DMS153 (cell line): ENCODE results near the gene LMCD1.

Source experiments
- DNase-seq: peaks from one replicate; lab custom pipeline; 2025; lab: John Stamatoyannopoulos, UW

Gene LMCD1

DNA sequence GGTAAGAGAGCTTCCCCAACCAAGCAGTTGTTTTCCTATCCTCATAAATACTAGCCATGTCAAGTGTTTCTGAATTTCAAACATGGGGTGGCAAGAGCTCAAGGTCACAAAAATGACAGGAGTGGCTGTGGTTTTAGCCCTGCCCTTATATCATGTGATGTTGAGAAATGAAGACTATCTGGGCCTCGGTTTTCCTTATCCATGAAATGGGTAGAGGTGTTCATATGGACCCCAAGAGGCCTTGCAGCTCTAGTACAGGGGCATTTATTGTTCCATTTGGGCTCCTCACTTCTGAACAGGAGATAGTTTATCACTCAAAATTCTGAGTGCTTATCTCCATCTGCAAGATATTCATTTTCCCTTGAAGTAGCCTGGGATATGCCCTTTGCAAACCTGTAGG lies 35.8 kb downstream of the LMCD1 start:
- no peak for DNase-seq

DNA sequence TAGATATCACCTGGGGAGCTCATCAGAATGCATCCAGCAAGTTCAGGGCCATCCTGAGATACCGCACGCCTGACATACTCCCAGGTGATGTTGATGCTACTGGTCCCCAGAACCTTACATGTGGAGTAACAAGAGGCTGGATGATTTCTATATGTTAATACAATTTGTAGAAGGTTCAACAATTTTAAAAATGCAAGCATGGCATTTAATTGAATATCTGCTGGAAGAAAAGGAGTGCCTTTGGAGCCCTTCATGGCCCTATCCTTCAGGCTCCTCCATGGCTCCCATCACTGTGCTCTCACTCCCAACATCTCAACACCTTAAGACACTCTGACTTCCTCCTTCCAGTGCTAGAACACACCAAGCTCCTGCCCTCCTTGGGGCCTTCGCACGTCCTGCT lies 36.6 kb downstream of the LMCD1 start:
- DNase-seq = no peak

DNA sequence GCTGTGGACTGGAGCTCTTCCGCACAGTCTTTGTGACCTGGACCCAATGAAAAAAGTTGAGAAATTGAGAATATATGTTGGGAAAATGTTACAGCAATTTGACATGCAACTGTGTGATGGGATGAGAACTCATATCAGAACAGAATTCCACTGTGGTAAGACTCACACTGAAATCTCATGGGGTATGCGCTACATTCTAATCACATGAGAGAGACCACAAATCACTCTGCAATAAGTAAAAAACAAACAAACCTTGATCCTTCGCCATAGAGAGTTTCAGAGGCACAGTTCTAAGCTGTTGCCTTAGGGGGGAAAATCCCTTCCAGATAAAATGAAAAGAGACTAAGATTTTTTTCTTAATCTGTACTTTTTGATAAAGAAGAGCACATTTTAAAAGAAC lies 37.3 kb downstream of the LMCD1 start:
- DNase-seq = no peak

DNA sequence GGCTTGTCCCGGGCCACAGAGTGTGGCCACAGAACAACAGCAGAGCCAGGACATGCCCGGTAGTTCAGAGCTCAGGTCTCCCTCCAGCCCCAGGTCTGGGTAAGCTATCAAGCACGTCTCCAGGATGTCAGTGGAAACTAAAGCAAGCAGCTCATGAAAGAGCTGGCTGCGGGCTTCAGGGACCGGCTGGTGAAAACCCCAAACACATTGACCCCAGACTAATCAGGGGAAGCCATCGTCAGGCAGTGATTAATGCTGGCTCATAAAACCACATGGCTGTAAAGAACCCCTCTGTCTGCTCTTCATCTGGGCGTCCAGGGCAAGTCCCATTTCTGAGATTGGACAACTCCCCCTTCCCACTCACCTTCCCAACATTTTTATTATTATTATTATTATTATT lies 37.8 kb downstream of the LMCD1 start:
- DNase-seq = no peak

DNA sequence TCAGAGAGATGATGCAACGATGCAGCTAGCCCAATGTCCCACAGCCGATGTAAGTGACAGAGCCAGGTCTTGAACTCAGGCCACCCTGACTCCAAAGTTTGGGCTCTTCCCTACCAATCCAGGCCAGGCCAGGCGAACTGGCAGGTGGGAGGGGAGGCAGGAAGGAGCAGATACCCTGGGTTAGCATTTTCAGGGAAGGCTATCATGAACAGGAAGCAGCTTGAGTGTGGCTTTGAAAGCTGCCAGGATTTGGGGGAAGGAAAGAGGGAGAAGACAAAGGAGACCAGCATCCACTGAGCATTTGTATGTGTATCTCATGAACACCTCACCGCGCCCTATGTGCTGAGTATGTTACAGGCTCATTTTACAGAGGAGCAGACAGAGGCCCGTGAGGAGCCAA lies 38.8 kb downstream of the LMCD1 start:
- peak; percentile 1 for DNase-seq

DNA sequence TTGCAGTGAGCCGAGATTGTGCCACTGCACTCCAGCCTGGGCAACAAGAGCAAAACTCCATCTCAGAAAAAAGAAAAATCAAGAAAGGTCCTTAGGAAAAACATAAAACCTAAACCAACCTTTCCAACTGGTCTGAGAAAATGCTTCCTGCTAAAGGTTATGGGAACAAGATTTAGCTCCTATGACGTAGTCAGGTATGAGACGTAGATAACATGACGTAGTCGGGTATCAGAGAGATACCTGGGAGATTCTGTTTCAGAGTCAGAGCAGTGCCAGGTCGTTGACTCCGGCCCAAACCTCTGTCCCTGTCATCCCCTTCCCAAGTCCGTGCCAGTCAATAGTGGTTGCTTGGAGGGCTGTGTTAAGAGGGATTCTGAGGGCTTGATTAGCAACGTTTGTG lies 39.9 kb downstream of the LMCD1 start:
- DNase-seq = no peak

DNA sequence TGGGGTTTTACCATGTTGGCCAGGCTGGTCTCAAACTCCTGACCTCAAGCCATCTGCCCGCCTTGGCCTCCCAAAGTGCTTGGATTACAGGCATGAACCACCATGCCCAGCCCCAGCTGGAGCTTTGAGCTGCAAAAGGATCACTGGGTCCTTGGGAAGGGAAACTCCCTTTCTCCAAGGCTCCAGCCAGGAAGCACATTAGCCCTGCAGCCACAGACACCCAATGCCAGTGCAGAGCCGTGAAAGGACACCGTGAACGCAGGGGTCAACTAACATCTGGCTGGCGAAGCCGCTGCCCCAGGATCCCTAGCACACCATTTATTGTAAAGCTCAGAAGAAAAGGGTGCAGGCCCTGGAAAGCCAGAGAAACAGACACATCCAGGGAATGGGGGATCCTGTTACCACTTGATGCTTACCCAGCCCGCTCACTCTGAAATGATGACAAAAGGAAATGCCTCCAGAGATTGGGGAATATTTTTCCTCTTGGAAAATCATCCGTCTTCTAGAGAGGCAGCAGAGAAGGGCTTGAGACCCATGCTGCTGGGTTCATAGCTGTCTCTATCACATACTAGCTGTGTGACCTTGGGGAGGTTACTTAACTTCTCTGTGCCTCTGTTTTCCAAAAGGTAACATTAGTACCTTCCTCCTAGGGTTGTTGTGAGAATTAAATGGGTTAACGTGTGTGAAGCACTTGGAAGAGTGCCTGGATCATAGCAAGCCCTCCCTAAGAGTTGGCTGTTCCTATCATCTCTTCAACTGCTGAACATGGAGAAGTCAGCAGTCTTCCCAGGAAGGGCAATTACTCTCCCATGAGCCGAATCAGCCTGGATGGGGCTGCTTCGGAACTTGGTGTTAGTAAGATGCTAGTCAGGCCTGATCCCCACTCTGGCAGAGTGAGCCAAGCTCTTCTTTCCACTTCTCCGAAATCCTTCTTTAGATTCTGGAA lies 40.8 kb downstream of the LMCD1 start:
- no peak for DNase-seq

DNA sequence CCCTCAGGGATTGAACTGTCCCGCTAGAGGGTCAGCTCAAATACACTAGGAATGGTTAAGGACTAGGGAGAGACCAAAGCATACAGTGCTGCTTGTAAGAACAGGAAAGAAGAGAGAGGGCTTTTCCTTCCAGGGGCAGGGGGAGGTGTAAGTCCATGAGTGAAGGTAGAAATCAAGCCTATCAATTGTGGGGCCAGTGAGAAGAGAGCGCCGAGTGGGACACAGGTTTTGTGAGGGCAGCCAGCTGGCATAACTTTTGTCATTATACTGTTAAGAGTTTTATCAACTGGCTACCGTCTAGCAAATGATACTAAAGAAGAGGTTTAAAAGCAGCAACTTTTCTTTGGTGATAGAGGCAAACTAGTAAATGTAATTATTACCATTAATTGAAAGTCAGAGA lies 45.0 kb downstream of the LMCD1 start:
- no peak for DNase-seq

DNA sequence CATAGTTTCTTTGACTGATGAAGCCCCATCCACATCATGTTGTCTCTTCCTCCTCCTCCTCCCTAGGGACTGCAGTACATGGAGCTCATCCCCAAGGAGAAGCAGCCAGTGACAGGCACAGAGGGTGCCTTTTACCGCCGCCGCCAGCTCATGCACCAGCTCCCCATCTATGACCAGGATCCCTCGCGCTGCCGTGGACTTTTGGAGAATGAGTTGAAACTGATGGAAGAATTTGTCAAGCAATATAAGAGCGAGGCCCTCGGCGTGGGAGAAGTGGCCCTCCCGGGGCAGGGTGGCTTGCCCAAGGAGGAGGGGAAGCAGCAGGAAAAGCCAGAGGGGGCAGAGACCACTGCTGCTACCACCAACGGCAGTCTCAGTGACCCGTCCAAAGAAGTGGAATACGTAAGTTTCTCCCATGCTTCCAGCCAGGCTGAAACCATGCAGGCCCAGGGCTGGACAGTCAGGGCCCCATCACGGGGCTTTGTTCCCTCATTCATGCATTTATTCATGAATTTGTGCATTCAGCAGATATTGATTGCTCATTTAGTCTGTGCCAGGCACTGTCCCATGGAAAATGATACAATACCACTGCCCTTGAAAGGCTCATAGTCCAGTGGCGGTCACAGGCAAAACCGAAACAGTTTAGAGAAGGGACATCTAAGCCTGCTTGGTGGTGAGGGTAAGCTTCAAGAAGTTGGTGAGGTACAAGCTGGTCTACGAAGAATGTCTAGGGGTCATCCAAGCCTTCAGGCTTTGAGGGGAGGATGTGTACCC lies 47.1 kb downstream of the LMCD1 start:
- no peak for DNase-seq

DNA sequence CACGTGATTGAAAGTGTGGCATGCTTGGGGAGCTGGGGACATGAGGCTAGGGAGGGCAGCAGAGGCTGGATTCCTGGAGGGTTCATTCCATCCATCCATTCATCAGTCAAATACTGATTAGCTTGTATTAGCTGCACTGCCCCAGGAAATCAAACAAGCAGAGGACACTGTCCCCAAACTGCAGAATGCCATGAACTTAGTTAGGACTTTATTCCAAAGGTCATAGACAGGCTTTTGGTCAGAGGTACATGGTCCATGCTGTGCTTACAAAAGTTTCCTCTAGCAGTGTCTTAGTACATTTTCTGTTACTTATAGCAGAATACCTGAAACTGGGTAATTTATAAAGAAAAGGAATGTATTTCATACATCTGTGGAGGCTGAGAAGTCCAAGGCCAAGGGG lies 47.7 kb downstream of the LMCD1 start:
- DNase-seq = no peak

DNA sequence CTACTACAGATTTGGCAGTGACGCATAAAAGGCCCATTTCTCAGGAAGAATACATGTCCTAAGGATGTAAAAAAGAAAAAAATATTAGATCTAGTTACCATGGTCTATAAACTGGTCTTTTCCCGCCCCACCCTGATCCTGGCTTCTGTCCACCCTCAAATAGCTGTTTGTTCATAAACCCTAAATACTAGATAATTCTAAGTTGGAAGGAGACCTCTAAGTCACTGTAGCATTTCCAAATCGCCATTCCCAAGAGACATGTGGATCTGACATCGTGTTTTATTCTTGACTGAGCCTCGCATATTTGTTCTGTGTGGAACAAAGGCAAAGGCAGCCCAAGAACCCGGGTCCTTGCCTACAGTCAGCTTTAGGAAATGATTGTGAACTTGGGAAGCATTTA lies 49.0 kb downstream of the LMCD1 start:
- no peak for DNase-seq

DNA sequence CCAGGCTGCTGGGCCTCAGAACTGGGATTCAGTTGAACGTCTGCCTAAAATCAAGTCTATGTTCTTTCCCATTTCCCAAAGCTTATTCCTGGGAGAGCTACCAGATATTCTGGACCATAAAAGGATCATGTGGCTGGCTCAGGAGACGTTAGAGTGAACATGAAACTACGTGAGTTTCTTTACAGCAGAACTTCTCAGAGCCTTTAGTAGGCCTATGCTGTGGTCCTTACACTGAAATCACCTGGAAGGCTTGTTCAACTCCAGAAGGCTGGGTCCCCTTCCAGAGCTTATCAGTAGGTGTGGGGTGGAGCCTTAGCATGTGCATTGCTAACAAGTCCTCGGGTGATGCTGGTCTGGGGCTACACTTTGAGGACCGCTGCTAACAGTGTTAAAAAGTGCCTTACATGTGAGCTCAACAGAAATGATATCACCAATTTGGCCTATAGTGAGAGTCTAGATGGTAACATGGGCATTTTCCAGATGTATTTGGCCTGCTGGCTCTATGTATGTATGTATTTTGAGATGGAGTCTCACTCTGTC lies 50.7 kb downstream of the LMCD1 start:
- DNase-seq = no peak

DNA sequence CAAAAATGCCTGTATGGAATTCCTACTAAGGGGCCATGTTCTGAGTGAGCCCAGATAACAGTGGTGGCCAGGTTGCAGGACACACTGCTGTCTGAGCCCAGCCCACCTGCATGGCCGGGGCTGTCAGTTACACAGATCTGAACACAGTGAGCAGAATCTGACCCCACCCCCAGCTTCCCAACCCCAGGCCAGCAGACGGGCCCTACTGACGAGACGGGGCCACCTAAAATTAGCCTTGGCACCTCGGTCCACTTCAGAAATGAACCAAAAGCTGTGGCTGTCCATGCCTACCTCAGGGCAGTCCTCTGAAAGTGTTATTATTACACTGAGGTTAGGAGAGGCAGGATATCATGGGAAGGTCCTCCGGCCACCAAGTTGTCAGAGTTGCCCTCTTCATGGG lies 51.8 kb downstream of the LMCD1 start:
- no peak for DNase-seq

DNA sequence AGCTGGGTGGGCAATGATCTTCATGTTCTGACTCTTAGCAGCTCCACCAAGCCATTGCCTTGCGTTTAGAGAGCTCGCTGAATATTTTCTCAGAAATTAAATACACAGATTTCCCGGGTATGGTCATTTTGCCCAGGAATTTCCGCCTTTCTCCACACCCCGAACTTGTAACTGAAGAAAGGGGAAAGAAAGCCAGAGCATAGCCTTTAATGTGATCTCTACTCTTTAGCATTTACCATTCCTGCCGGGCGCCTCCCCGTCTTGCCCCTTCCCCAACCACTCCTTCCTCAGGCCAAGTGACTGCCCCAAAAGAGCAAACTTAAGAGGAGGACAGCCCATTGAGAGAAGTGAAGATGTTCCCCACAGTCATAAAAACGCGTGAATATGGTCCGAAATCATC lies 53.1 kb downstream of the LMCD1 start:
- no peak for DNase-seq

DNA sequence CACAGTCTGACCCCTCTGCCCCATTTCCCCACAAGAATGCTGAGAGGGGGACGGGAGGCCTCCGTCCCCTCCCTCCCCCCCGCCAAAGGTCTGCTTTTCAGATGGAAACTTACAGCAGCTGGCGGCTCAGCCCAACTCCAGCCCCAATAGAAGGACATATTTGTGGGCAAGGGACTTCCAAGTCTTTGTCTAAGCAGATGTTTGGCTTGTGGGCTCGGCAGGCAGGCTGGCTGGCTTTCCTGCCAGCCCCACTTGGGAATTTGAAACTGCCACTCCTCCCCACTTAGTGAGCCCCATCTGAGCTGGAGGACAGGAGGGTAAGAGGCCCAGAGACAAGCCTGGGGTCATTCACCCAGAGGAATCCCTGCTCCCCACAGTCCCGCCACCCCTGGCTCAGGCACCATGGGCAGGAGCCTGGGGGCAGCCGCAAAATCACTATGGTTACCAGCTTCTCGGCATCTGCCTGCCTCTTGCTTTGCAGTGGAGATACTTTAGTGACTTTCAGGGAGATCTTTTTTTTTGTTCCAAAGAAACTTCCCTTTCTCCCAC lies 53.6 kb downstream of the LMCD1 start:
- DNase-seq = no peak

DNA sequence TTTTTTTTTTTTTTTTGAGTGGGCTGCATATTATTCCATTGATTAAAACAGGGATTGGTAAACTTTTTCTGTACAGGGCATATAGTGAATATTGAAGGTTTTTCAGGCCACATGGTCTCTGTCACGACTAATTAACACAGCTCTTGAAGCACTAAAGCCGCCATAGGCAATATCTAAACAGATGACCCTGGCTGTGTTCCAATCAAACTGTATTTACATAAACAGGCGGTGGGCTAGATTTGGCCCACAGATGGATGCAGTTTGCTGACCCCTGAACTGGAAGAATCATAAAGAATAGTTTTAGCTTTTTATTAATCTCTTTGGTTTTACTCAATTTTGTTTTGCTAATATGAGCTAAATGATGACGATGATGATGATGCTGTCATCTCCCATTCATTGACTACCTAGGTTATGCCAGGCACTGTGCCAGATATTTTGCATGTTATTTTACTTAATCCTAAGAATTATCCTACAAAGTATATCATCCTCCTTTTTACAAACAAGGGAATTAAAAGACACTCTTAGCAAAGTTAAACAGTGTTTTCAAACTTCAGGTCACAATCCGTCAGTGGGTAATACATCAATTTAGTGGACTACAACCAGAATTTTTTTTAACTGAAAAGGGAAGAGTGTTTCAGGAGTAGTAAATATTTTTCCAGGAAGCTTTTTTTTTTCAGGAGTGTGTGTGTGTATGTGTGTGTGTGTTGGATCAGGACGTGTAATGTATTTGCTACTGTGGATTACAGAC lies 54.3 kb downstream of the LMCD1 start:
- DNase-seq = no peak

DNA sequence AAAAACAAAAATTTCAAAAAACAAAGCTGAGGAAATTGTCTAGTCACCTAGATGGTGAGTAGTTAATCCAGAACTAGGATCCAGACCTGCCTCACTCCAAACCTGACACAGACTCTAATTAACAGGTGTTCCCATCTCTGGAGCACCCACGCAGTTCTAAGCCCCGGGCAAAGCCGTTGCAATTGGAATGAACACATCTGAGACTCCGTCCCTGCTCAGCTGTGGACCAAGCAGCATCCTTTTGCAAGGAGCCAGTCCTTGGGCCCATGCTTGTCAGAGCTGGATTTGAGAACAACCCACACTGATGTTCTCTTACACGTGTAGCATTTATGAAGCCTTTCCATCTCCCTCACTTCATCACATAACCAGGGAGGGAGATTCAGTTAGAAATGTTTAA lies 54.8 kb downstream of the LMCD1 start:
- no peak for DNase-seq

DNA sequence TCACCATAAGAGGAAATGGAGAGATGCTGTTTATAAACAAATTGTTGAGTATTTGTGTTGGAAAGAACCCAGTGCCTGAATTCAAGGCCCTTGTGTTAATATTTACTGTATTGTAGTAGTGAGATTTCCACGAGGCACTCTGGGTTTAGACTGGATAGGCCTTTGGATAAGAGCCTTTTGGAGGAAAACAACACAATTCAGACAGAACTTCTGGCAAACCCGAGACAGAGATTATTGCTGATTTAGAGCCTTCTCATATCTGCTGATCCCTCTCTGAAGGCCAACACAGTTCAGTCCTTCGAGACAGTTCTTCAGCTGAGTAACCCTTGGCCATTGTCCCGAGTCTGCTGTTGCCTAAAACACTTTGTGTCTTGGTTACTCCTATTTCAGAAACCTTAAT lies 55.7 kb downstream of the LMCD1 start:
- DNase-seq = no peak

DNA sequence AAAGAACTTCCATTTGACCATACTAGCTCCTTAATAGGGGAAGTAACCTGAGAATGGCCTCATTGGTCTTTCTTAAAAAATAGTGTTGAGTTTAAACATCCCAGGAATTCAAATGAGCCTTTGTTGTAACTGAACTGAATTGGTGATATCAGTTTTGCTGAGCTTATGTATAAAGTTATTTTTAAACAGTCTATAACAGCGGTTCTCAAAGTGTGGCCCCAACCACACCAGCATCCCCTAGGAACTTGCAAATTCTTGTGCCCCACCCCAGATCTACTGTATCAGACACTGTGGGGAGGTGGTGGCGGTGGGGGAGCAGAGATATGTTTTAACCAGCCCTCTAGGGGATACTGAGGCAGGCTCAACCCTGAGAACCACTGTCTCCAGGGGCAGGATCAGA lies 57.0 kb downstream of the LMCD1 start:
- DNase-seq = no peak

DNA sequence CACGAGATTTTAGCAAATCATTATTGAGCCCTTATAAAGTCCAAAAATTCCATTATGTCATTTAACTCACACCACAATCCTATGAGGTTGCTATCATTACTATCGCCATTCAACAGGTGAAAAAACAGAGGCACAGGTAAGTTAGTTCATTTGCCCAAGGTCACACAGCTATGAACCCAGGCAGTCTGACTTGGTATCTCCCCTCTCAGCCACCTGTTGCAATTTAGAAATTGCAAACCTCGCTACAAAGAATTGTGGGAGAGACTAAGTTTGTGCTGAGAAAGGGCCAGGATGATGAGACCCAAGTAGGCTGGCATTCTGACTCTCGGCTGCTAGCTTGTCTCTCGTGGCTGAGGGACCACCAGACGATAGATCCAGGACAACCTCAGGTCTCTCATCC lies 57.7 kb downstream of the LMCD1 start:
- no peak for DNase-seq

DNA sequence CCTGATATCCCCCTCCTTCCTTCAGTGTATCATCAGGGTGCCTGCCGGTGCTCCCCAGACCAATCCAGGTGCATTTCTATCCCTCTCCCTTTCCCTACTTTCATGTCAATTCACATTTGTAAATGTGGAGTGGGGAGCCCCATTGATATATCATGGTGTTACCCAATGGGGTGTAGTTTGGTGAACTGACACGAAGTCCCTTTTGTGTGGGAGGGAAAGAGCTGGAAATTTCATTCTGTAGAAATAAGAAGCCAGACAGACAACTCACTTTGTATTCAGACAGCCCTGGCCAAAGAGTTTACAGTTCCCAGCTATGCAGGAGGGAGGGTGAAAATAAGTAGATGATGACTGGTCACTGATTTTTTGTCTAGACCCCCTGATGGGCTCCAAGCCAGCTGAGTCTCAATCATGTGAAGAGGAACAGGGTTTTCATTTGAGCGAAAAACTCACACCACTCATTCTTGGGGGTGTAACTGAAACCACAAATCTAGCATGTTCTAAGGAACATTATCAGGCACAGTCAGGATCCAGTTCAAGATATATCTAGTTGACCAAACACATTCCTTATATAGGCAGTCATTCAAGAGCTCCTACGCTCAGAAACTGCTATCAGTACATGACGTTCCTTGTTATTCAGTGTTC lies 58.9 kb downstream of the LMCD1 start:
- DNase-seq = no peak

DNA sequence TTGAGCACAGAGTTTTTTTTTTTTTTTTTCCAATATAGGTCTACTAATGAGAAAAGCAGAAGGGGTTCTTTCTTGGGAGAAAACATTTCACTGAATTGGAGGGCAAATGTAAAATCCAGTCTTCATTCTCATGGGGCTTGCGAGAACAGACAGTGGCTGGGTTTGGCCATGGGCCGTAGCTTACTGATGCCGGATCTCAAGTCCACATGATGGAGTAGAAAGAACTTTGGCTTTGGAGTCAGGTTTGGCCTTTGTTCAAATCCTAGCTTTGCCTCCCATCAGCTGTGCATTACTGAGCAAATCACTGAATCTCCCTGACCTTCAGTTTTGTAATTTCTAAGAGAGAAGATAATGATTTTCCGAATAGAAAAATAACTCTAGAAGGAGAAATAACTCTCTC lies 59.7 kb downstream of the LMCD1 start:
- no peak for DNase-seq
